Vagina (tissue), 2 donors: ENCODE measurements around the gene LTBP3. TPM values are rescaled to one million over a fixed set of nuclear protein-coding genes. Genes with fewer than 3 reads are reported as not detected.

ENCODE experiments used
- DNase-seq, 2 donors: peaks; one replicate each; pipeline ENCODE4 v3.0.0-alpha.2; 2017; ENCODE audit errors: extremely low spot score in 2 of 2
- H3K27ac ChIP-seq: fragments of 200-600 bp; sonication (generic); one replicate; pipeline ENCODE4 v1.5.1; 2019
- H3K27me3 ChIP-seq: fragments of 200-600 bp; sonication (generic); one replicate; pipeline ENCODE4 v1.5.1; 2019
- H3K36me3 ChIP-seq, 2 donors: fragments of 200-600 bp; sonication (generic); one replicate each; pipeline ENCODE4 v1.5.1; 2017 to 2019
- H3K4me1 ChIP-seq: fragments of 200-600 bp; sonication (generic); one replicate; pipeline ENCODE4 v1.5.1; 2019
- H3K4me3 ChIP-seq, 2 donors: fragments of 200-600 bp; sonication (generic); 1 replicate in 1 of 2; 2 replicates in 1 of 2; pipeline ENCODE4 v1.5.1; 2016 to 2019
- H3K9me3 ChIP-seq: fragments of 200-600 bp; sonication (generic); one replicate; pipeline ENCODE4 v1.5.1; 2019
- POLR2A ChIP-seq, 2 donors: fragments of 450-650 bp; IDR thresholded peaks; one replicate each; pipeline ENCODE4 v1.6.1; 2017; ENCODE audit warnings: antibody characterized with exemption in 2 of 2, mild to moderate bottlenecking in 2 of 2, moderate library complexity in 2 of 2
- POLR2AphosphoS5 ChIP-seq, 2 donors: sonication (generic); formaldehyde crosslinking; IDR thresholded peaks; one replicate each; pipeline ENCODE4 v1.9.0; 2017; ENCODE audit warnings: antibody characterized with exemption in 2 of 2, mild to moderate bottlenecking in 2 of 2, low read depth in 1 of 2; ENCODE audit not compliant: insufficient read depth in 1 of 2
- intact Hi-C: fragments of 100-400 bp; cut with DNase I; formaldehyde crosslinking; loops from one replicate; pipeline ENCODE4 v1.15.1; 2023
- total RNA-seq: library from RNA; depleted of rRNA; stranded (reverse); fragments of >200 nt; gene quantifications from one replicate; pipeline ENCODE4 v1.2.3, GENCODE V29; 2016
- TF ChIP-seq, protein P1 (sequence below), 3 experiments: fragments of 450-650 bp in 2 of 3; fragments of 200-600 bp in 1 of 3; sonication (generic) in 1 of 3; IDR thresholded peaks; one replicate each; pipeline ENCODE4 v1.5.1; 2017 to 2019; ENCODE audit warnings: antibody characterized with exemption in 3 of 3, mild to moderate bottlenecking in 2 of 3, moderate library complexity in 2 of 3

LTBP3 gene
- total RNA-seq, 1 donor from 2014 or later = 246 TPM

DNA sequence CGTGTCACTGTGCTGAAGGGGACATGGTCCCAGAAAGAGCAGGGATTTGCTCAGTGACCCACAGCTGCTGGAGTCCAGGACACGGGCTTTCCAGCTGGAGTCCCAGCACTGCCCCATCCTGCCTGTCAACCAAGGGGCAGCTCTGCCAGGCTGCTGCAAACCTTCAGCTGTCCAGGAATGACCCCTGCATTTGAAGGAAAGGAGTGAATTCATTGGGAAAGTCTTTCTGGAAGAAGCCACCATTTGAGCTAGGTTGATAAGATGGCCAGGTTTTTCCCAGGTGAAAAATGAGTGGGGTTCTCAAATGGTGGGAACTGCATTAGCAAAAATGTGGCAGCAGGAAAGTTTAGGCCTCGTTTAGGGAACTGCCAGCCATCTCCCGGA is 28.1 kb upstream of the LTBP3 start:
- intact Hi-C loops = no loop called here

DNA sequence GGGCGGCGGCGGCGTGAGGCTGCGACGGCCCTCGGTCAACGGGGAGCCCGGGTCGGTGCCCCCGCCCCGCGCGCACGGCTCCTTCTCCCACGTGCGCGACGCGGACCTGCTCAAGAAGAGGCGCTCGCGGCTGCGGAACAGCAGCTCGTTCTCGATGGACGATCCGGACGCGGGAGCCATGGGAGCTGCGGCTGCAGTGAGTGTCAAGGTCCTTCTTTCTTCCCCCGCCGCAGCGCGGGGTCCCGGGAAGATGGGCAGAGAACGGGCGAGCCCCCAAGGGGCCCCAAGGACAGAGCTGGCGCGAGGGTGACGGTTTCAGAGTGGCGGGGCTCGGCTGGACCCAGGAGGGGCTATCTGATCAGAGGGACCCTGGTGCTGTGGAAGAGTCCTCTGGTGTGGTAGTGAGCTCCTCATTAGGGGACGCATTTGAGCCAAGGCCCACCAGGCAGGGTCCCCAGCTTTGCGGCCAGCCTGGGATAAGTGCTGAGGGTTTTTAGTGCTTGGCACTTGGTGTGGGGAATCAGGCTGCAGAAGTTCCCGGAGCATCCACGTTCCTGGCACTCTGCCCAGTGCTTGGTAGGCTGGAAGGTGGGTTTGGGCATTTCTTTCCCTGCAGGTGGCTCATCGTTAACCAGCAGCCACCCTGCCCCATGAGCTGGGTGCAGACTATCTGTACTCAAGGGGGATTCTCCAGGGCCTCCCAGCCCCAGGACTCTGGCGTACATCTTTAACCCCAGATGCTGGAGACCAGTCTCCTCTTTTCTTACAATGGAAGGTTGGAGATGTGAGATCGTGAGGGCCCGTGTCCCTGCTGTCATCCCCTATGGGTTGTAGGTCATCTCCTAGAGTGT is 27.5 kb upstream of the LTBP3 start:
- no peak for TF ChIP-seq POLR2AphosphoS5 (IDR thresholded peaks at IDR 0.05; ENCODE audit: insufficient read depth in 1 of 2, low read depth in 1 of 2)
- Histone ChIP-seq H3K27me3 (no peaks in the 10 kb centered on the region), H3K9me3 (no peaks in the 10 kb centered on the region), H3K36me3 (peaks cover 3 to 29% of the 10 kb centered on the region in 2 donors), H3K4me3 (no peak overlapping the region), H3K4me1 (peaks cover 11% of the 10 kb centered on the region), H3K27ac (no peak overlapping the region)
- intact Hi-C loops = no loop called here
- DNase-seq = no peak

More for the DNA sequence above, 28.1 kb upstream of the LTBP3 start:
- peaks cover 0 to 26% of the 10 kb centered on the region in 2 donors for H3K36me3 ChIP-seq
- H3K4me3 ChIP-seq = no peak overlapping the region
- H3K27me3 ChIP-seq = no peaks in the 10 kb centered on the region
- TF ChIP-seq, protein P1, sequence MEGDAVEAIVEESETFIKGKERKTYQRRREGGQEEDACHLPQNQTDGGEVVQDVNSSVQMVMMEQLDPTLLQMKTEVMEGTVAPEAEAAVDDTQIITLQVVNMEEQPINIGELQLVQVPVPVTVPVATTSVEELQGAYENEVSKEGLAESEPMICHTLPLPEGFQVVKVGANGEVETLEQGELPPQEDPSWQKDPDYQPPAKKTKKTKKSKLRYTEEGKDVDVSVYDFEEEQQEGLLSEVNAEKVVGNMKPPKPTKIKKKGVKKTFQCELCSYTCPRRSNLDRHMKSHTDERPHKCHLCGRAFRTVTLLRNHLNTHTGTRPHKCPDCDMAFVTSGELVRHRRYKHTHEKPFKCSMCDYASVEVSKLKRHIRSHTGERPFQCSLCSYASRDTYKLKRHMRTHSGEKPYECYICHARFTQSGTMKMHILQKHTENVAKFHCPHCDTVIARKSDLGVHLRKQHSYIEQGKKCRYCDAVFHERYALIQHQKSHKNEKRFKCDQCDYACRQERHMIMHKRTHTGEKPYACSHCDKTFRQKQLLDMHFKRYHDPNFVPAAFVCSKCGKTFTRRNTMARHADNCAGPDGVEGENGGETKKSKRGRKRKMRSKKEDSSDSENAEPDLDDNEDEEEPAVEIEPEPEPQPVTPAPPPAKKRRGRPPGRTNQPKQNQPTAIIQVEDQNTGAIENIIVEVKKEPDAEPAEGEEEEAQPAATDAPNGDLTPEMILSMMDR (IDR thresholded peaks at IDR 0.05) = no peak
- no peak for TF ChIP-seq POLR2A (IDR thresholded peaks at IDR 0.05)
- no peak for TF ChIP-seq POLR2AphosphoS5 (IDR thresholded peaks at IDR 0.05; ENCODE audit: insufficient read depth in 1 of 2, low read depth in 1 of 2)
- peaks cover 11% of the 10 kb centered on the region for H3K4me1 ChIP-seq
- H3K27ac ChIP-seq = no peak overlapping the region
- DNase-seq = no peak
- H3K9me3 ChIP-seq = no peaks in the 10 kb centered on the region

DNA sequence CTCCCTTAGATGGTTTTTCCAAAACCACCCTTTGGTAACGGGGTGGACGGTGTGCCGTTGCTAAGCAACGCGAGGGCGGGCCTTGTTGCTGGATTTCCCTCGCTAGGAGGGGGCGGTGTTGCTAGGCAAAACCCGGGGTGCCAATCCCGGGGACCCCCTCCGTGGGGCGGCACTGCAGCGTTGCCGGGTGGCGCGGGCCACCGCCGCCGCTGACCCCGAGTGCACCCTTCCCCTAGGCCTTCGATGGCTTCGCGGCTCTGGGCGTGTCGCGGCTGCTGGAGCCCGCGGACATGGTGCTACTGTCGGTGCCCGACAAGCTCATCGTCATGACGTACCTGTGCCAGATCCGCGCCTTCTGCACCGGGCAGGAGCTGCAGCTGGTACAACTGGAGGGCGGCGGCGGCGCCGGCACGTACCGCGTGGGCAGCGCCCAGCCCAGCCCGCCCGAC is 26.6 kb upstream of the LTBP3 start:
- intact Hi-C loops = no loop called here
- DNase-seq = no peak
- peaks cover 11% of the 10 kb centered on the region for H3K4me1 ChIP-seq
- no peak overlapping the region for H3K27ac ChIP-seq
- H3K36me3 ChIP-seq = peaks cover 3 to 38% of the 10 kb centered on the region in 2 donors
- TF ChIP-seq POLR2A (IDR thresholded peaks at IDR 0.05) (no peak), POLR2AphosphoS5 (IDR thresholded peaks at IDR 0.05; ENCODE audit: insufficient read depth in 1 of 2, low read depth in 1 of 2) (no peak)
- TF ChIP-seq, protein P1 (IDR thresholded peaks at IDR 0.05) = no peak
- no peak overlapping the region for H3K4me3 ChIP-seq
- no peaks in the 10 kb centered on the region for H3K9me3 ChIP-seq
- no peaks in the 10 kb centered on the region for H3K27me3 ChIP-seq

DNA sequence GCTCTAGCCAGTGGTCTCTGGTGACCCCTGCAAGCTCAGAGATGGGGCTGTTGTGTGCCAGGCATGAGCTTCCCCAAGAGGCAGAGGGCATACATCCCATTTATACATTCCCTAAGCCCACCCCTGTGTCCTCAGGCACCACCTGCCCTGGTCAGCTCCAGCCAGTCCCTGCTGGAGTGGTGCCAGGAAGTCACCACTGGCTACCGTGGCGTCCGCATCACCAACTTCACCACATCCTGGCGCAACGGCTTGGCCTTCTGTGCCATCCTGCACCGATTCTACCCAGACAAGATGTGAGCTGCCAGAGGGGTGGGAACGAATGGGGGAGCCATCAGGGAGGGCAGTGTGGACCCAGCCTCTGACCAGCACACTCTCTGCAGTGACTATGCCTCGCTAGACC is 25.9 kb upstream of the LTBP3 start:
- Histone ChIP-seq H3K27me3 (no peaks in the 10 kb centered on the region), H3K27ac (no peak overlapping the region), H3K36me3 (peaks cover 3 to 43% of the 10 kb centered on the region in 2 donors), H3K9me3 (no peaks in the 10 kb centered on the region), H3K4me1 (peaks cover 12% of the 10 kb centered on the region), H3K4me3 (no peak overlapping the region)
- intact Hi-C loops = no loop called here
- DNase-seq = no peak
- no peak for TF ChIP-seq POLR2AphosphoS5 (IDR thresholded peaks at IDR 0.05; ENCODE audit: insufficient read depth in 1 of 2, low read depth in 1 of 2)
- TF ChIP-seq, protein P1 (IDR thresholded peaks at IDR 0.05) = no peak
- TF ChIP-seq POLR2A (IDR thresholded peaks at IDR 0.05) = no peak

DNA sequence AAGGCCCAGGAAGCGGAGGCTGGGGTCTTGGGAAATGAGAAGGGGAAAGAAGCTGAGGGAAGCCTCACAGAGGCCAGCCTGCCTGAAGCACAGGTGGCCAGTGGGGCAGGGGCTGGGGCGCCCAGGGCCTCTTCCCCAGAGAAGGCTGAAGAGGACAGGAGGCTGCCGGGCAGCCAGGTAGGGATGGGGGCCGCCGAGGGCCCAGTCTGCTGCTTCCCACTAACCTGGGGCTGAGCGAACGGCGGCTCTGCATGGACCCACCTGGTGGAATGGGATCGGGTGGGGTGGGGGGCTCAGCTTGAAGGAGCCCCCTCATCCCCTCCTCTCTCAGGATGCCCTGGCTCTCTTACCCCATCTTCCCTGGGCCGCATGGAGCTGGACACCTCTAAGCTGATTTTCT is 25.4 kb upstream of the LTBP3 start:
- TF ChIP-seq, protein P1 (IDR thresholded peaks at IDR 0.05) = no peak
- no peak for TF ChIP-seq POLR2AphosphoS5 (IDR thresholded peaks at IDR 0.05; ENCODE audit: insufficient read depth in 1 of 2, low read depth in 1 of 2)
- TF ChIP-seq POLR2A (IDR thresholded peaks at IDR 0.05) = no peak
- no peak overlapping the region for H3K27ac ChIP-seq
- no peaks in the 10 kb centered on the region for H3K27me3 ChIP-seq
- no peaks in the 10 kb centered on the region for H3K9me3 ChIP-seq
- intact Hi-C loops = no loop called here
- H3K36me3 ChIP-seq = peaks cover 3 to 43% of the 10 kb centered on the region in 2 donors
- peaks cover 17% of the 10 kb centered on the region for H3K4me1 ChIP-seq
- no peak overlapping the region for H3K4me3 ChIP-seq
- no peak for DNase-seq
